GM18505 (cell line): ENCODE measurements around the gene RTF2.
"Not testable (repeated sequence)": the region's sequence is repeated elsewhere in the genome, so short reads cannot be mapped to it uniquely, and the experiment has no call there.

ENCODE experiments used
- ATAC-seq: cut with Tn5 transposase; IDR thresholded peaks from one replicate; pipeline ENCODE4 v1.9.1; 2021; ENCODE audit not compliant: unreplicated experiment
- POLR2A ChIP-seq: IDR thresholded peaks from 4 replicates; pipeline ENCODE4 v1.6.1; 2011; ENCODE audit warnings: borderline replicate concordance; ENCODE audit not compliant: insufficient read depth, insufficient read length; ENCODE audit errors: extremely low read depth

The RTF2 gene

GRCh38 chr20:56558968-56559367, 90.5 kb downstream of the RTF2 start:
- no peak for ATAC-seq
- TF ChIP-seq POLR2A, result no peak

GRCh38 chr20:56564526-56564925, 96.1 kb downstream of the RTF2 start:
- ATAC-seq, result not testable (repeated sequence)

GRCh38 chr20:56565511-56565910, 97.1 kb downstream of the RTF2 start:
- no peak for ATAC-seq
- TF ChIP-seq POLR2A, result no peak

GRCh38 chr20:56566621-56567020, 98.2 kb downstream of the RTF2 start:
- no peak for ATAC-seq
- no peak for TF ChIP-seq POLR2A
